HFFc6 (cell line): ENCODE results near the gene SLC6A8. TPM values are rescaled to one million over a fixed set of nuclear protein-coding genes. Genes with fewer than 3 reads are reported as not detected.

Experiments used
- DNase-seq: peaks from one replicate; pipeline ENCODE4 v3.0.0-alpha.2; 2018
- H3K27ac Mint-ChIP-seq: 2 replicates; pipeline ENCODE4 v1.8.0; 2020; ENCODE audit warnings: mild to moderate bottlenecking, mixed read lengths
- H3K27me3 Mint-ChIP-seq: 2 replicates; pipeline ENCODE4 v1.8.0; 2021; ENCODE audit warnings: mild to moderate bottlenecking, moderate library complexity, mixed read lengths; ENCODE audit not compliant: insufficient read depth
- H3K36me3 Mint-ChIP-seq: 2 replicates; pipeline ENCODE4 v1.8.0; 2021; ENCODE audit warnings: low read depth, mixed read lengths
- H3K4me1 Mint-ChIP-seq: 2 replicates; pipeline ENCODE4 v1.8.0; 2020; ENCODE audit warnings: low read depth, mixed read lengths
- H3K4me3 Mint-ChIP-seq: 2 replicates; pipeline ENCODE4 v1.8.0; 2020; ENCODE audit warnings: mild to moderate bottlenecking, moderate library complexity, mixed read lengths
- H3K9me3 Mint-ChIP-seq: 2 replicates; pipeline ENCODE4 v1.8.0; 2020; ENCODE audit warnings: mild to moderate bottlenecking, mixed read lengths
- CTCF ChIP-seq: fragments of 200-600 bp; sonication (generic); IDR thresholded peaks from 2 replicates; pipeline ENCODE4 v1.5.0; 2021; ENCODE audit warnings: antibody characterized with exemption, mild to moderate bottlenecking
- total RNA-seq, 6 experiments: library from RNA; stranded (reverse); fragmentation: NEBNext Ultra II Directional; extraction: Animal tissue kit (Norgen Biotek cat#: 25700); gene quantifications; 2 replicates in 1 of 6; 3 replicates in 5 of 6; pipeline ENCODE4 v1.2.3, GENCODE V29; 2021

The SLC6A8 gene
- total RNA-seq, 6 experiments from 2014 or later = 14.0 to 33.8 (median 17.7) TPM

GRCh38 chrX:153717445-153717844 lies 29.7 kb downstream of the SLC6A8 start:
- Mint-ChIP-seq H3K9me3 (no peaks in the 10 kb centered on the region), H3K4me1 (peaks cover 6% of the 10 kb centered on the region), H3K27ac (no peak overlapping the region), H3K36me3 (peaks cover 6% of the 10 kb centered on the region; the same call in 1 of the 2 replicates), H3K4me3 (no peak overlapping the region), H3K27me3 (no peaks in the 10 kb centered on the region)
- no peak for TF ChIP-seq CTCF
- no peak for DNase-seq

- no peak for TF ChIP-seq CTCF
- Mint-ChIP-seq H3K9me3 (no peaks in the 10 kb centered on the region), H3K27ac (no peak overlapping the region), H3K4me3 (no peak overlapping the region), H3K4me1 (peaks cover 11% of the 10 kb centered on the region), H3K36me3 (no peaks in the 10 kb centered on the region; the same call in 1 of the 2 replicates), H3K27me3 (no peaks in the 10 kb centered on the region)
- DNase-seq = no peak
Measured at GRCh38 chrX:153719238-153719637, 31.5 kb downstream of the SLC6A8 start.

- Mint-ChIP-seq H3K27ac (no peak overlapping the region), H3K27me3 (no peaks in the 10 kb centered on the region), H3K9me3 (no peaks in the 10 kb centered on the region), H3K4me3 (no peak overlapping the region), H3K4me1 (peaks cover 11% of the 10 kb centered on the region), H3K36me3 (no peaks in the 10 kb centered on the region; the same call in 1 of the 2 replicates)
- TF ChIP-seq CTCF = no peak
- DNase-seq = no peak
Measured at GRCh38 chrX:153719701-153720100, 32.0 kb downstream of the SLC6A8 start.

- no peaks in the 10 kb centered on the region; the same call in 1 of the 2 replicates for H3K36me3 Mint-ChIP-seq
- no peak for DNase-seq
- no peaks in the 10 kb centered on the region for H3K27me3 Mint-ChIP-seq
- H3K9me3 Mint-ChIP-seq = no peaks in the 10 kb centered on the region
- no peak for TF ChIP-seq CTCF
- H3K4me1 Mint-ChIP-seq = peaks cover 22% of the 10 kb centered on the region
- H3K27ac Mint-ChIP-seq = peak overlapping the region; percentile 92
- peak overlapping the region; percentile 92 for H3K4me3 Mint-ChIP-seq
Measured at GRCh38 chrX:153722704-153723350, 35.1 kb downstream of the SLC6A8 start.

GRCh38 chrX:153723351-153724251 lies 35.9 kb downstream of the SLC6A8 start:
- Mint-ChIP-seq H3K4me3 (peak overlapping the region; percentile 92), H3K27ac (peak overlapping the region; percentile 92), H3K9me3 (no peaks in the 10 kb centered on the region), H3K27me3 (no peaks in the 10 kb centered on the region), H3K36me3 (no peaks in the 10 kb centered on the region; the same call in 1 of the 2 replicates), H3K4me1 (peaks cover 23% of the 10 kb centered on the region)
- TF ChIP-seq CTCF = peak; percentile 66
- peak; percentile 21 for DNase-seq
